T-helper 17 cell (primary cell): ENCODE results near the gene SFTPA2. TPM values are rescaled to one million over a fixed set of nuclear protein-coding genes. Genes with fewer than 3 reads are reported as not detected.
"Not testable (repeated sequence)": the region's sequence is repeated elsewhere in the genome, so short reads cannot be mapped to it uniquely, and the experiment has no call there.

Source experiments
- ATAC-seq: fragments of 150-1000 bp; cut with Tn5 transposase; 2 replicates; pipeline ENCODE4 v1.10.0; 2021; ENCODE audit warnings: mild to moderate bottlenecking, moderate library complexity
- DNase-seq, 3 donors: peaks; one replicate each; pipeline versions ENCODE4 v3.0.0 to v3.0.0-alpha.2; 2020 to 2021
- H3K9me3 ChIP-seq: one replicate; pipeline ENCODE4 v1.7.0; 2013; ENCODE audit warnings: low read length, mild to moderate bottlenecking; ENCODE audit not compliant: control insufficient read depth, poor library complexity, severe bottlenecking
- H3K27ac Mint-ChIP-seq: one replicate; pipeline ENCODE4 v1.8.0; 2022; ENCODE audit warnings: mild to moderate bottlenecking, moderate library complexity, mixed read lengths
- H3K27me3 Mint-ChIP-seq: one replicate; pipeline ENCODE4 v1.8.0; 2022; ENCODE audit warnings: mixed read lengths
- H3K36me3 Mint-ChIP-seq: one replicate; pipeline ENCODE4 v1.8.0; 2022; ENCODE audit warnings: low read depth, mixed read lengths
- H3K4me1 Mint-ChIP-seq: one replicate; pipeline ENCODE4 v1.8.0; 2022; ENCODE audit warnings: mild to moderate bottlenecking, mixed read lengths
- H3K4me3 Mint-ChIP-seq: one replicate; pipeline ENCODE4 v1.8.0; 2022; ENCODE audit warnings: mild to moderate bottlenecking, moderate library complexity, mixed read lengths
- total RNA-seq, 4 donors: library from RNA in 2 of 4; stranded (reverse) in 2 of 4; gene quantifications; one replicate each; pipeline ENCODE4 v1.2.3 and lab custom pipeline; 2022 to 2026

SFTPA2 gene
- total RNA-seq, 2 donors from 2014 or later: not detected

DNA sequence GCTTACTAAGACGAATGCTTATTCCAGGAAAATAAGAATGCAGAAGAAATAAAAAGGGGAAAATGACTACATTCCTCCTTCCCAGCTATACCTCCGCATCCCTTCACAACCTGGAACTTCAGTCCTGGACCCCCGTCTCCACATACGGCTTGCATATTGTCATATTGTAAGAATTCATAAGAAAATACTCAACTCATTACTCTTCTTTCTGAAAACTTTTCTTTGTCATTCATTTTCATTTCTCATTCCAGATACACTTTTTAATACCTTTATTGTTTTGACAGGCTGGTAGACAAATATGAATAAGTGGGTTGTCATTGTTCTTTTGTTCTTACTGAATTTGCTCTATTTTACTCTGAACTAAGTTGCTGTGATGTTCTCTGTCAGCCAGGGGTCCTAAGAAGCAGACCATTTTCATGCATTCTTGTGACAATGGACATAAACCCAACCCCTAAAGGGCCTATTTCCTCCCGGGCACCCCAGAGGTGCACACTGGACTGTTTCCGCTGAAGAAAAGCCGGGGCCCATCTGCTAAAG lies 23.3 kb upstream of the SFTPA2 start:
- no peaks in the 10 kb centered on the region for H3K9me3 ChIP-seq
- Mint-ChIP-seq H3K27me3 (peaks cover 24% of the 10 kb centered on the region), H3K4me3 (no peak overlapping the region), H3K36me3 (peaks cover 2% of the 10 kb centered on the region), H3K27ac (no peak overlapping the region), H3K4me1 (peaks cover 6% of the 10 kb centered on the region)
- DNase-seq: no peak
- no peak for ATAC-seq

DNA sequence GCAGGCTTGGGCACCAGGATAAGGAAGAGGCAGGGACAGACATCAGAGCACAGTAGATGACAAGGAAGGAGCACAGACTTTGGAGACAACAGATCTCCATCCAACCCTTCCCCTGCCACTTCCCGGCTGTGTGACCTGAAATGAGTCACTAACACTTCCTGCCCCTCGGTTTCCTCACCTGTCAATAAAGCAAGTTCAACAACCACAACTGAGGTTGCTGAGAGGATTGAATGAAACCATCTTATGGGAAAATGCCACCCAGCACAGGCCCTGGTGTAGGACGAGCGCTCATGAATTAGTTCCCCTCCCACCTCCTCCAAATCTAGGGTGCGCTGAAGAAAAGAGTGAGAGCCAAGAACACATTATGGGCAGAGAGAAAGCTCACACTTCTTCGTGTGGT lies 22.7 kb upstream of the SFTPA2 start:
- H3K9me3 ChIP-seq, H3K4me3 Mint-ChIP-seq, DNase-seq, H3K36me3 Mint-ChIP-seq, H3K4me1 Mint-ChIP-seq, H3K27ac Mint-ChIP-seq: not testable (repeated sequence)
- peaks cover 24% of the 10 kb centered on the region for H3K27me3 Mint-ChIP-seq
- peak; percentile 48 for ATAC-seq

- no peaks in the 10 kb centered on the region for H3K9me3 ChIP-seq
- Mint-ChIP-seq H3K4me3 (no peak overlapping the region), H3K36me3 (no peaks in the 10 kb centered on the region), H3K27ac (no peak overlapping the region), H3K4me1 (peaks cover 6% of the 10 kb centered on the region), H3K27me3 (peaks cover 19% of the 10 kb centered on the region)
- ATAC-seq: no peak
- DNase-seq: no peak
These were observed 21.9 kb upstream of the SFTPA2 start for GRCh38 chr10:79582096-79582495.

DNA sequence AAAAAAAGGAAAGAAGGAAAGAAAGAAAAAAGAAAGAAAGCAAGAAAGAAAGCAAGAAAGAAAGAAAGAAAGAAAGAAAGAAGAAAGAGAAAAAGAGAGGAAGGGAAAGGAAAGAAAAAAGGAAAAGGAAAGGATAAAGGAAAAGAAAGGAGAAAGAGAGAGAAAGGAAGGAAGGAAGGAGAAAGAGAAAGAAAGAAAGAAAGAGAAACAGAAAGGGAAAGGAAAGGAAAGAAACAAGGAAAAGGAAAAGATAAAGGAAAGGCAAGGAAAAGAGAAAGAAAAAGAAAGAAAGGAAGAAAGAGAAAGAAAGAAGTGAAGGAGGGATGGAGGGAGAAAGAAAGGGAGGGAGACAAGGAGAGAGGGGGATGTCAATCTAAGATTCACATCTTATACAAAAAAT lies 20.8 kb upstream of the SFTPA2 start:
- peaks cover 9% of the 10 kb centered on the region for H3K27me3 Mint-ChIP-seq
- no peak overlapping the region for H3K4me3 Mint-ChIP-seq
- H3K36me3 Mint-ChIP-seq: no peaks in the 10 kb centered on the region
- no peak overlapping the region for H3K27ac Mint-ChIP-seq
- H3K9me3 ChIP-seq: no peaks in the 10 kb centered on the region
- DNase-seq (no peak), ATAC-seq (no peak)
- peaks cover 6% of the 10 kb centered on the region for H3K4me1 Mint-ChIP-seq

GRCh38 chr10:79579361-79579760 lies 19.2 kb upstream of the SFTPA2 start:
- Mint-ChIP-seq H3K27ac (no peak overlapping the region), H3K36me3 (no peaks in the 10 kb centered on the region), H3K4me3 (no peak overlapping the region), H3K27me3 (no peaks in the 10 kb centered on the region), H3K4me1 (peaks cover 6% of the 10 kb centered on the region)
- ATAC-seq (no peak), DNase-seq (no peak)
- no peaks in the 10 kb centered on the region for H3K9me3 ChIP-seq

DNA sequence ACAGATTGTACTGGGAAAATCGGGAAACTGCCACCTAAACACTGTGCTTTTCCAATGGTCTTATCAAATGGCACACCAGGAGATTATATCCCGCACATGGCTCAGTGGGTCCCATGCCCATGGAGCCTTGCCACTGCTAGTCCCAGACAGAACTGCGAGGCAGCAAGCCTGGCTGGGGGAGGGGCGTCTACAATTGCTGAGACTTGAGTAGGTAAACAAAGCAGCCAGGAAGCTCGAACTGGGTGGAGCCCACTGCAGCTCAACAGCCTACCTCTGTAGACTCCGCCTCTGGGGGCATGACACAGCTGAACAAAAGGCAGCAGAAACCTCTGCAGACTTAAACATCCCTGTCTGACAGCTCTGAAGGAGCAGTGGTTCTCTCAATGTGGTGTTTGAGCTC lies 10.4 kb upstream of the SFTPA2 start:
- peaks cover 34% of the 10 kb centered on the region for H3K27me3 Mint-ChIP-seq
- H3K4me1 Mint-ChIP-seq, H3K9me3 ChIP-seq, H3K36me3 Mint-ChIP-seq, ATAC-seq, H3K4me3 Mint-ChIP-seq, H3K27ac Mint-ChIP-seq, DNase-seq: not testable (repeated sequence)

DNA sequence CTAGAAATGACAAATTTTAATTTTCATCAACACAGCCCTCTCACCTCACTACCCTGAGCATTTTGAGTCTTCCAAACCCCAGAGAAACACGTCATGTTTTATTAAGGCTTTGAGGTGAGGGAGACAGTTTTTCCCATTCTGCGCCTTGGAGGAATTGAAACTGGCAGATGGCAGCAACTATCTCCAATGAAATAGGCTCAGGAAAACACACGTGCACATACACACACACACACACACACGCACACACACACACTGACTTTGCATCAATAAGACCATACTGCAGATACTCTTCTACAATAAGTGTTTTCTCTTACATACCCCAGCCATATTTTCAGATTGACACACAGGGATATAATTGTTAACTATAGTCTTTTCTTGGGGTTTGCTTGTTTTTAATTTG lies 3.2 kb upstream of the SFTPA2 start:
- Mint-ChIP-seq H3K4me3 (no peak overlapping the region), H3K4me1 (peaks cover 9% of the 10 kb centered on the region), H3K27me3 (peaks cover 34% of the 10 kb centered on the region), H3K27ac (no peak overlapping the region), H3K36me3 (peaks cover 4% of the 10 kb centered on the region)
- DNase-seq (no peak), ATAC-seq (no peak)
- H3K9me3 ChIP-seq: no peaks in the 10 kb centered on the region

- H3K9me3 ChIP-seq: no peaks in the 10 kb centered on the region
- Mint-ChIP-seq H3K4me1 (peaks cover 11% of the 10 kb centered on the region), H3K36me3 (peaks cover 4% of the 10 kb centered on the region), H3K27ac (peak overlapping the region; percentile 47), H3K27me3 (peaks cover 22% of the 10 kb centered on the region), H3K4me3 (peak overlapping the region; percentile 65)
- ATAC-seq: peak; percentile 89
- DNase-seq: peak; percentile 34 to 61 (median 45)
These were observed 2.0 kb upstream of the SFTPA2 start for GRCh38 chr10:79562135-79562756.

DNA sequence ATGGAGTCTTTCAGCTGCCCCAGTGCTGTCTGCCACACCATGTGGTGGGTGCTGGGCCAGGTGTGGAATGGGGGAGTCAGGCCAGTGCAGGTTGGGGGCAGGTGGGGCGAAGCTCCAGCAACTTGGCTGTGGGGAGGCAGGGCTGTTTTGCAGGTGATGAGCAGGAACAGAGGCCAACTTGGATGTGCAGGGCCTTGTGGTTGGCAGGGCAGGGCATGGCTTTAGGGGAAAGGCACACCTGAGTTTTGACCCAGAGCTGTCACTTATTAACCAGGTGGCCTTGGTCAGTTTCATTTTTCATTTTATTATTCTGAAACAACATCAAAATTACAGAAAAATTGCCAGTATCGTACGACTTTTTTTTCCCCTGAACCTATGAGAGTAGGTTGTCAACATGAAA lies 1.1 kb upstream of the SFTPA2 start:
- Mint-ChIP-seq H3K4me3 (no peak overlapping the region), H3K36me3 (peaks cover 4% of the 10 kb centered on the region), H3K4me1 (peaks cover 11% of the 10 kb centered on the region), H3K27ac (no peak overlapping the region), H3K27me3 (peaks cover 15% of the 10 kb centered on the region)
- DNase-seq (no peak), ATAC-seq (no peak)
- H3K9me3 ChIP-seq: no peaks in the 10 kb centered on the region

- H3K4me3 Mint-ChIP-seq: no peak overlapping the region
- ATAC-seq: no peak
These were observed 481 bp downstream of the SFTPA2 start for GRCh38 chr10:79559726-79560125.

GRCh38 chr10:79556961-79557360 lies 3.2 kb downstream of the SFTPA2 start:
- H3K27ac Mint-ChIP-seq, ATAC-seq, H3K36me3 Mint-ChIP-seq: not testable (repeated sequence)

More at GRCh38 chr10:79559726-79560125, 481 bp downstream of the SFTPA2 start:
- no peaks in the 10 kb centered on the region for H3K9me3 ChIP-seq
- Mint-ChIP-seq H3K36me3 (peaks cover 4% of the 10 kb centered on the region), H3K27me3 (peaks cover 15% of the 10 kb centered on the region), H3K4me1 (peaks cover 11% of the 10 kb centered on the region), H3K27ac (no peak overlapping the region)
- no peak for DNase-seq

GRCh38 chr10:79555354-79556309 lies 4.6 kb downstream of the SFTPA2 start:
- H3K4me3 Mint-ChIP-seq: no peak overlapping the region
- H3K36me3 Mint-ChIP-seq: no peaks in the 10 kb centered on the region
- DNase-seq (no peak), ATAC-seq (no peak)
- H3K4me1 Mint-ChIP-seq: peaks cover 9% of the 10 kb centered on the region
- no peaks in the 10 kb centered on the region for H3K9me3 ChIP-seq
- no peak overlapping the region for H3K27ac Mint-ChIP-seq
- H3K27me3 Mint-ChIP-seq: peaks cover 4% of the 10 kb centered on the region

More at GRCh38 chr10:79556961-79557360, 3.2 kb downstream of the SFTPA2 start:
- peaks cover 11% of the 10 kb centered on the region for H3K4me1 Mint-ChIP-seq
- not testable (repeated sequence) for DNase-seq, H3K27me3 Mint-ChIP-seq, H3K9me3 ChIP-seq, H3K4me3 Mint-ChIP-seq

DNA sequence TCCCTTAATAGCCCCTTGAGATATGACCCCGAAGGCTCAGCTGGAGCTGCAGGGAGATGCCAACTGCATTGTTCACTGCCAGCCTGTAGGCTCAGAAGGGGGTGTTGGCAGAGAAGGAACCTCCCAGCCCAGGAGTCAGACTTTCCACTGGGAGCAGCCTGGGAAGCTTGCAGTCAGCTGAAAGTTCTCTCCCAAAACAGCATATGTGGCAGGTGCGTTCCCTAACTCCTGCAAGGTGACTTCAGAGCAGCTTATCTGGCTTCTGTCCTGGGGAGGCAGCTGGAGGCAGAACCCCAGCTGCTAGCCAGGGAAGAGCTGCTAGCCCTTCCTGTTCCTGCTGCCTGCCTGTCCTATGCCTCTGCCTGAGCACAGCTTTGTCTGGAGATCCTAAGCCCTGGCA lies 8.1 kb downstream of the SFTPA2 start:
- ATAC-seq: no peak
- Mint-ChIP-seq H3K4me1 (peaks cover 23% of the 10 kb centered on the region), H3K4me3 (no peak overlapping the region), H3K27me3 (no peaks in the 10 kb centered on the region), H3K27ac (no peak overlapping the region), H3K36me3 (no peaks in the 10 kb centered on the region)
- DNase-seq: no peak
- H3K9me3 ChIP-seq: no peaks in the 10 kb centered on the region
